ENCODE results near the gene NUTF2. TPM values are rescaled to one million over a fixed set of nuclear protein-coding genes. Genes with fewer than 3 reads are reported as not detected.

Gene NUTF2
- total and polyA plus RNA-seq, 10 of the 15 experiments (the other 5 are each of a cell fraction or from before 2014, with no cell fraction given): 116 to 342 (median 202) TPM

GRCh38 chr16:67856927-67857546, 10.3 kb downstream of the NUTF2 start:
- Histone ChIP-seq H3K79me2 (ENCODE audit: control insufficient read depth, insufficient read depth, low read length) (peaks cover 57% of the 10 kb centered on the region), H3K4me3 (no peak overlapping the region), H3K9me3 (replicated peaks; ENCODE audit: control insufficient read depth, insufficient read depth, low read length) (no peaks in the 10 kb centered on the region), H2AFZ (ENCODE audit: control insufficient read depth, low read depth, low read length) (no peak overlapping the region), H3K27ac (ENCODE audit: control insufficient read depth, insufficient read depth) (no peak overlapping the region), H3K4me1 (ENCODE audit: control insufficient read depth, insufficient read depth, low read length) (no peaks in the 10 kb centered on the region), H4K20me1 (ENCODE audit: control insufficient read depth, insufficient read depth) (0 out of 2 replicates have a peak, but pooled peaks cover 2% of the 10 kb centered on the region), H3K27me3 (replicated peaks in 1 of 2; ENCODE audit: control insufficient read depth in 2 of 2, insufficient read depth in 2 of 2, low read length in 1 of 2) (no peaks in the 10 kb centered on the region), H3K4me2 (ENCODE audit: control insufficient read depth, insufficient read depth) (no peak overlapping the region), H3K9ac (ENCODE audit: control insufficient read depth, insufficient read depth, low read length) (no peak overlapping the region), H3K36me3 (ENCODE audit: control insufficient read depth in 2 of 2, insufficient read depth in 2 of 2, low read length in 1 of 2) (peaks cover 6 to 7% of the 10 kb centered on the region in 2 experiments; a peak in 3 of 4 replicates)
- DNase-seq (ENCODE audit: low read depth, low spot score) (no peak), ATAC-seq (no peak), FAIRE-seq (no peak)
- BruUV-seq (replicated peaks): no TSS peak
- in situ Hi-C loops (cut with MboI) (no loop called here), intact Hi-C loops (cut with micrococcal nuclease; ENCODE audit: unreplicated experiment) (no loop called here)
- CTCF ChIA-PET: interaction anchor here (0.7 to 1.6 kb wide), 2 partner anchors 9 to 41 kb away, joined by 5 to 8 read pairs; no protein-coding TSS in a partner anchor
- RAD21 ChIA-PET (ENCODE audit: unreplicated experiment): no interaction called here
- POLR2A ChIA-PET: interaction anchor here (0.6 to 1.0 kb wide), 4 partner anchors 11 to 88 kb away, joined by 3 to 4 read pairs (median 3); no protein-coding TSS in a partner anchor
- SMC1A ChIA-PET (ENCODE audit: uncharacterized antibody, unreplicated experiment): interaction anchor here (1.0 to 1.2 kb wide), 2 partner anchors 11 to 40 kb away, joined by 3 read pairs; partner anchors contain the start of gene NUTF2
- 84% methylated on average over 5 of the region's 5 CpGs for WGBS (ENCODE audit: insufficient coverage, insufficient replicate concordance, low lambda C conversion rate, missing lambda C conversion rate)
- no peak for TF ChIP-seq BHLHE40 (IDR thresholded peaks at IDR 0.05; ENCODE audit: borderline replicate concordance in 1 of 2, low read depth in 2 of 2, low read length in 1 of 2)
- TF ChIP-seq IKZF2 (IDR thresholded peaks at IDR 0.05): no peak
- no peak for TF ChIP-seq FOS (IDR thresholded peaks at IDR 0.05; ENCODE audit: borderline replicate concordance, extremely low read depth, insufficient read length)
- no peak for TF ChIP-seq SUPT20H (IDR thresholded peaks at IDR 0.05; ENCODE audit: borderline replicate concordance, control insufficient read depth, low read depth, low read length)
- no peak for TF ChIP-seq SMARCA5 (IDR thresholded peaks at IDR 0.05)
- no peak for TF ChIP-seq PRDM15 (CRISPR knock-in tag; IDR thresholded peaks at IDR 0.05)
- no peak for TF ChIP-seq RCOR1 (conservative IDR thresholded peaks at IDR 0.05; ENCODE audit: low read depth, low read length)
- no peak for TF ChIP-seq ZNF24 (IDR thresholded peaks at IDR 0.05)
- TF ChIP-seq BACH1 (IDR thresholded peaks at IDR 0.05; ENCODE audit: borderline replicate concordance): no peak
- TF ChIP-seq MXI1 (IDR thresholded peaks at IDR 0.05; ENCODE audit: low read depth, low read length): no peak
- no peak for TF ChIP-seq CREB1 (IDR thresholded peaks at IDR 0.05; ENCODE audit: low read depth)
- TF ChIP-seq ZBED1 (IDR thresholded peaks at IDR 0.05; ENCODE audit: borderline replicate concordance): no peak
- no peak for TF ChIP-seq ZBTB11 (CRISPR knock-in tag; IDR thresholded peaks at IDR 0.05)
- no peak for TF ChIP-seq ASH2L (IDR thresholded peaks at IDR 0.05; ENCODE audit: borderline replicate concordance, low read depth)
- TF ChIP-seq POLR2AphosphoS2 (IDR thresholded peaks at IDR 0.05; ENCODE audit: low read depth, low read length): no peak

Measured in GM12878 (cell line).